Caco-2 (cell line): Measurements from ENCODE around the gene TRAFD1. TPM values are rescaled to one million over a fixed set of nuclear protein-coding genes. Genes with fewer than 3 reads are reported as not detected.

Source experiments
- BruUV-seq: library from RNA; stranded (reverse); fragments of 400-500 nt; replicated peaks from 2 replicates; lab custom pipeline; 2021; lab: Mats Ljungman, UMichigan
- CTCF ChIA-PET: fragments of 300-600 bp; sonication (Branson Sonifier 250); formaldehyde crosslinking; loops from one replicate; lab custom pipeline; 2022; ENCODE audit warnings: antibody characterized with exemption; lab: Charles Lee
- POLR2A ChIA-PET: fragments of 300-600 bp; sonication (Branson Sonifier 250); formaldehyde crosslinking; loops from one replicate; lab custom pipeline; 2022; ENCODE audit warnings: antibody characterized with exemption; lab: Charles Lee
- DNase-seq, 2 experiments: peaks; one replicate each; pipeline versions ENCODE4 v3.0.0 to v3.0.0-alpha.2; 2020 to 2022
- H3K27me3 ChIP-seq: replicated peaks from 2 replicates; pipeline ENCODE4 v1.6.0; 2011; ENCODE audit warnings: low read length; ENCODE audit not compliant: control insufficient read depth, insufficient read depth
- H3K36me3 ChIP-seq: 2 replicates; pipeline ENCODE4 v1.5.1; 2011; ENCODE audit warnings: low read length; ENCODE audit not compliant: control insufficient read depth, insufficient read depth
- H3K4me1 ChIP-seq: fragments of 250-450 bp; sonication (Bioruptor Pico); 2 replicates; pipeline ENCODE4 v1.5.1; 2020; ENCODE audit warnings: mild to moderate bottlenecking
- H3K4me3 ChIP-seq: 2 replicates; pipeline ENCODE4 v1.5.1; 2011; ENCODE audit warnings: low read depth, mild to moderate bottlenecking, control low read depth, low read length
- H3K9me3 ChIP-seq: fragments of 250-450 bp; sonication (Bioruptor Pico); 2 replicates; pipeline ENCODE4 v1.5.1; 2020; ENCODE audit warnings: mild to moderate bottlenecking, moderate library complexity
- H3K27ac Mint-ChIP-seq: one replicate; pipeline ENCODE4 v1.8.0; 2022; ENCODE audit warnings: mixed read lengths; ENCODE audit not compliant: unreplicated experiment
- H3K27me3 Mint-ChIP-seq: one replicate; pipeline ENCODE4 v1.8.0; 2022; ENCODE audit warnings: mixed read lengths; ENCODE audit not compliant: insufficient read depth, unreplicated experiment
- H3K36me3 Mint-ChIP-seq: one replicate; pipeline ENCODE4 v1.8.0; 2022; ENCODE audit warnings: mild to moderate bottlenecking, mixed read lengths; ENCODE audit not compliant: insufficient read depth, unreplicated experiment
- H3K4me1 Mint-ChIP-seq: one replicate; pipeline ENCODE4 v1.8.0; 2022; ENCODE audit warnings: low read depth, mixed read lengths; ENCODE audit not compliant: unreplicated experiment
- H3K4me3 Mint-ChIP-seq: one replicate; pipeline ENCODE4 v1.8.0; 2022; ENCODE audit warnings: mild to moderate bottlenecking, moderate library complexity, mixed read lengths; ENCODE audit not compliant: unreplicated experiment
- H3K9me3 Mint-ChIP-seq: one replicate; pipeline ENCODE4 v1.8.0; 2022; ENCODE audit warnings: mixed read lengths; ENCODE audit not compliant: unreplicated experiment
- CTCF ChIP-seq, 2 experiments: fragments of 200-600 bp in 1 of 2; IDR thresholded peaks; 1 replicate in 1 of 2; 2 replicates in 1 of 2; pipeline versions ENCODE4 v1.5.1 to v1.8.0; 2011 to 2022; ENCODE audit warnings: antibody characterized with exemption in 1 of 2, control low read depth in 1 of 2, inconsistent platforms in 1 of 2, low read depth in 1 of 2, low read length in 1 of 2, mild to moderate bottlenecking in 1 of 2, moderate library complexity in 1 of 2; ENCODE audit not compliant: insufficient read depth in 1 of 2, severe bottlenecking in 1 of 2, unreplicated experiment in 1 of 2
- intact Hi-C: fragments of 100-400 bp; cut with micrococcal nuclease; formaldehyde crosslinking; loops from one replicate; pipeline ENCODE4 v1.10.0; 2022; ENCODE audit not compliant: unreplicated experiment
- total RNA-seq: library from RNA; stranded (reverse); gene quantifications from 2 replicates; pipeline ENCODE4 v1.2.3, GENCODE V29; 2022

Gene TRAFD1
- total RNA-seq, 1 experiment from 2014 or later, result 25.5 TPM

- Histone ChIP-seq H3K27me3 (no peaks in the 10 kb centered on the region), H3K9me3 (no peaks in the 10 kb centered on the region), H3K4me3 (no peak overlapping the region), H3K4me1 (no peaks in the 10 kb centered on the region), H3K36me3 (peaks cover 3% of the 10 kb centered on the region; the same call in 1 of the 2 replicates)
- no TSS peak for BruUV-seq
- no peak for DNase-seq
- Mint-ChIP-seq H3K27me3 (no peaks in the 10 kb centered on the region), H3K4me1 (no peaks in the 10 kb centered on the region), H3K36me3 (peaks cover 40% of the 10 kb centered on the region), H3K27ac (no peak overlapping the region), H3K9me3 (no peaks in the 10 kb centered on the region), H3K4me3 (no peak overlapping the region)
- ChIA-PET POLR2A (no interaction called here), CTCF (no interaction called here)
- no peak for TF ChIP-seq CTCF (IDR thresholded peaks at IDR 0.05; ENCODE audit: insufficient read depth in 1 of 2, low read depth in 1 of 2, low read length in 1 of 2, severe bottlenecking in 1 of 2, unreplicated experiment in 1 of 2)
- intact Hi-C loops, result no loop called here
Observed at GRCh38 chr12:112183141-112184021, 58.0 kb downstream of the TRAFD1 start.

DNA sequence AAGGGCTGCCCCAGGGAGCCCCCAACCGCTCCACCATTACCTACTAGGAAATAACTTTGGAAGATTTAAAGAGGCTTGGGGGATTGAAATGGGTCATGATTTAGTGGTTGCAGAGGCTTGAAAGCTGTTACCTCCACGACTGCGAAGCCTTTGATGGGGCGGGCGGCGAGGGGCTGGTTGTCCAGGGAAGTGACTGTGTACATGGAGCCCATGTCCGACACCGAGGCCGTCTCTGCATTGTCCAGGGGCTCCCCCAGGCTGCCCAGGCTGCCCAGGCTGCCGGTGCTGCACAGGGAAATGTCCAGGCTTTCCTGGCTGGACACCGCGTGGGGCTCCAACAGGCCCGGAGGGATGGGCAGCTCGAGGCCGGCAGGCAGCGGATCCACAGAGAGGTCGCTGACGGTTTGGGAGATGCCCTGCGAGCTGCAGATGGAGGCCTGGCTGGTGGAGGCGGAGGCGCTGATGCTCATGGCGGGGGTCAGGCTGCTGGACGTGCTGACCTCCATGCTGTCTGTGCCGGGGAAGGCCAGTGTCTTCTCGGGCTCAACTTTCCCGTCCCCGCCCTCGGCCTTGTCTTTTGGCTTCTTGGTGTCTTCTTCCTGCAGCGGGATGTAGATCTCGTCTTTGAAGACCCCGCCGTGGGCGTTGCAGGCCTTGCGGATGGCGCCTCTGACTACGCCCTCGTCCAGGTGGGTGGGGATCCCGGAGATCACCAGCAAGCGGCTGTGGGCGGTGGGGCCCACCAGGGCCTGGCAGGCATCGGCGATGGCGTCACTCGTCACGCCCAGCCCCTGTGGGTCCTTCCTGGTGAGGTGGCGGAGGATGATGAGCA lies 58.9 kb downstream of the TRAFD1 start:
- intact Hi-C loops, result no loop called here
- no peak overlapping the region for H3K4me3 Mint-ChIP-seq
- H3K27ac Mint-ChIP-seq, result no peak overlapping the region
- no peaks in the 10 kb centered on the region for H3K4me1 Mint-ChIP-seq
- Histone ChIP-seq H3K4me1 (no peaks in the 10 kb centered on the region), H3K4me3 (no peak overlapping the region), H3K36me3 (peaks cover 3% of the 10 kb centered on the region; the same call in 1 of the 2 replicates), H3K27me3 (no peaks in the 10 kb centered on the region), H3K9me3 (no peaks in the 10 kb centered on the region)
- H3K9me3 Mint-ChIP-seq, result no peaks in the 10 kb centered on the region
- no peaks in the 10 kb centered on the region for H3K27me3 Mint-ChIP-seq
- DNase-seq, result no peak
- ChIA-PET POLR2A (no interaction called here), CTCF (no interaction called here)
- H3K36me3 Mint-ChIP-seq, result peaks cover 38% of the 10 kb centered on the region
- no TSS peak for BruUV-seq
- TF ChIP-seq CTCF (IDR thresholded peaks at IDR 0.05; ENCODE audit: insufficient read depth in 1 of 2, low read depth in 1 of 2, low read length in 1 of 2, severe bottlenecking in 1 of 2, unreplicated experiment in 1 of 2), result no peak

- H3K9me3 Mint-ChIP-seq, result no peaks in the 10 kb centered on the region
- Histone ChIP-seq H3K36me3 (peaks cover 3% of the 10 kb centered on the region; the same call in 1 of the 2 replicates), H3K4me3 (no peak overlapping the region), H3K4me1 (no peaks in the 10 kb centered on the region), H3K9me3 (no peaks in the 10 kb centered on the region), H3K27me3 (no peaks in the 10 kb centered on the region)
- no peak for TF ChIP-seq CTCF (IDR thresholded peaks at IDR 0.05; ENCODE audit: insufficient read depth in 1 of 2, low read depth in 1 of 2, low read length in 1 of 2, severe bottlenecking in 1 of 2, unreplicated experiment in 1 of 2)
- no peak for DNase-seq
- POLR2A ChIA-PET, result no interaction called here
- CTCF ChIA-PET, result no interaction called here
- H3K36me3 Mint-ChIP-seq, result peaks cover 36% of the 10 kb centered on the region
- BruUV-seq, result no TSS peak
- H3K27me3 Mint-ChIP-seq, result no peaks in the 10 kb centered on the region
- H3K4me1 Mint-ChIP-seq, result no peaks in the 10 kb centered on the region
- no peak overlapping the region for H3K4me3 Mint-ChIP-seq
- H3K27ac Mint-ChIP-seq, result no peak overlapping the region
- intact Hi-C loops, result no loop called here
Observed at GRCh38 chr12:112185093-112185923, 59.9 kb downstream of the TRAFD1 start.
